AG04450 (cell line): Measurements from ENCODE around the gene PDE6H. TPM values are rescaled to one million over a fixed set of nuclear protein-coding genes. Genes with fewer than 3 reads are reported as not detected.

Source experiments
- CTCF ChIA-PET: fragments of 300-600, 350-600 bp; formaldehyde crosslinking; extraction: SDS; loops from one replicate; lab custom pipeline; 2022; ENCODE audit warnings: antibody characterized with exemption, inconsistent platforms; lab: Charles Lee
- POLR2A ChIA-PET: fragments of 350-600 bp; formaldehyde crosslinking; extraction: SDS; loops from one replicate; lab custom pipeline; 2021; ENCODE audit warnings: antibody characterized with exemption, inconsistent platforms; lab: Yijun Ruan, JAX
- DNase-seq: peaks from one replicate; pipeline ENCODE4 v3.0.0-alpha.2; 2011; ENCODE audit warnings: low read depth, low spot score
- H3K27ac ChIP-seq: one replicate; pipeline ENCODE4 v1.5.1; 2012; ENCODE audit warnings: low read depth, low read length, control low read depth
- H3K27me3 ChIP-seq: one replicate; pipeline ENCODE4 v1.6.0; 2012; ENCODE audit warnings: low read length; ENCODE audit not compliant: control insufficient read depth, insufficient read depth
- H3K4me3 ChIP-seq: 2 replicates; pipeline ENCODE4 v1.5.1; 2011; ENCODE audit warnings: mild to moderate bottlenecking, low read depth, low read length, control low read depth
- H3K9me3 ChIP-seq: 2 replicates; pipeline ENCODE4 v1.5.1; 2012; ENCODE audit warnings: low read length; ENCODE audit not compliant: control insufficient read depth, insufficient read depth
- CTCF ChIP-seq: IDR thresholded peaks from 2 replicates; pipeline ENCODE4 v1.5.1; 2011; ENCODE audit warnings: low read depth, low read length, control low read depth, inconsistent platforms
- polyA plus RNA-seq: library from polyadenylated mRNA; depleted of rRNA; stranded (reverse); fragments of >200 nt; gene quantifications from 2 replicates; pipeline ENCODE4 v1.2.3, GENCODE V29; 2011

Gene PDE6H
- polyA plus RNA-seq, 1 experiment: not detected

GRCh38 chr12:14962153-14962539 is 10.7 kb upstream of the PDE6H start:
- no peak for TF ChIP-seq CTCF
- CTCF ChIA-PET: no interaction called here
- POLR2A ChIA-PET: no interaction called here
- no peak overlapping the region for H3K27ac ChIP-seq
- H3K27me3 ChIP-seq: no peaks in the 10 kb centered on the region
- no peak overlapping the region for H3K4me3 ChIP-seq
- DNase-seq: no peak
- H3K9me3 ChIP-seq: no peaks in the 10 kb centered on the region

- no peak for TF ChIP-seq CTCF
- Histone ChIP-seq H3K9me3 (no peaks in the 10 kb centered on the region), H3K27ac (no peak overlapping the region), H3K27me3 (no peaks in the 10 kb centered on the region), H3K4me3 (no peak overlapping the region)
- POLR2A ChIA-PET: no interaction called here
- DNase-seq: no peak
- CTCF ChIA-PET: no interaction called here
These were observed 10.0 kb upstream of the PDE6H start for GRCh38 chr12:14962797-14963196.

DNA sequence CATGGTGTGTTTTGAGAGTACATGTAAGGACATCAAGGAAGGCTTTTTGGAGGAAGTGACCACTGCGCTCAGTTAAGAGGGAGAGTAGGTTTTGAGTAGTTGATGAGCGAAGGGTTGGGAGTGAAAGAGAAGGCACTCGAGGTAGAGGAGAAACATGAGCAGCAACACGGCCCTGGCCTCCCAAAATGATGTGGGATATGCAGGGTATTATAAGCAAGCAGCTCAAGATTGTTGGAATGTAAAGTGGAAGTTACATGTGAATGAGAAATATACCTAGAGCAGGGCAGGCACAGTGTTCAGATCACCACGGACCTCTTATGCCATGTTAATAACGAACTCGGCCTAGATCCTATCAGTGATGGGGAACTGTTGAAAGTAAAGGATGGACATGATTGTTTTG is 9.3 kb upstream of the PDE6H start:
- POLR2A ChIA-PET: no interaction called here
- CTCF ChIA-PET: no interaction called here
- no peaks in the 10 kb centered on the region for H3K9me3 ChIP-seq
- no peaks in the 10 kb centered on the region for H3K27me3 ChIP-seq
- no peak for TF ChIP-seq CTCF
- no peak for DNase-seq
- no peak overlapping the region for H3K27ac ChIP-seq
- H3K4me3 ChIP-seq: no peak overlapping the region

DNA sequence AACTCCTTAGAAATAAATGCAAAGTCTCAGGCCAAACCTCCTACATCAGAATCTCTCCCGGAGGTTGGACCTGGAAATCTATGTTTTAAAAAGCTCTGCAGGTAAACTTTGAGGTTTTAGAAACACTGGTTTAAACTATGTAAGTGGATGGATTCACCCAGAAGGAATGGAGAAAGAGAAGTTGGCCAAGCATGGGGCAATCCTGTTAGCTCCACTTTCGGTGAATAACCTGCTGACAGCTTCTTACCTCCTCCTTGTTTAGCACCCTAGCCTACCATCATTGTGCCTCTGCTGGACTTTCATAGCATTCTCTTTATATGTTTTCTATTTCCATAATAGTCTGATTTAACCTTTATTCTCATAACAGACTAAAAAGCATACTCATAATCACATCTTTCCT is 8.4 kb upstream of the PDE6H start:
- ChIA-PET CTCF (no interaction called here), POLR2A (no interaction called here)
- no peaks in the 10 kb centered on the region for H3K27me3 ChIP-seq
- TF ChIP-seq CTCF: no peak
- no peak for DNase-seq
- H3K4me3 ChIP-seq: no peak overlapping the region
- H3K27ac ChIP-seq: no peak overlapping the region
- no peaks in the 10 kb centered on the region for H3K9me3 ChIP-seq

GRCh38 chr12:14965221-14965620 is 7.6 kb upstream of the PDE6H start:
- ChIA-PET CTCF (no interaction called here), POLR2A (no interaction called here)
- TF ChIP-seq CTCF: no peak
- Histone ChIP-seq H3K27ac (no peak overlapping the region), H3K9me3 (no peaks in the 10 kb centered on the region), H3K27me3 (no peaks in the 10 kb centered on the region), H3K4me3 (no peak overlapping the region)
- no peak for DNase-seq
